ENCODE measurements around the gene DIP2A. TPM values are rescaled to one million over a fixed set of nuclear protein-coding genes. Genes with fewer than 3 reads are reported as not detected.
"Not testable (repeated sequence)": the region's sequence is repeated elsewhere in the genome, so short reads cannot be mapped to it uniquely, and the experiment has no call there.

DIP2A gene
- total RNA-seq, 1 donor from 2014 or later = 46.7 TPM

GRCh38 chr21:46483300-46484295, 24.9 kb downstream of the DIP2A start:
- DNase-seq (ENCODE audit: low read depth) = no peak

DNA sequence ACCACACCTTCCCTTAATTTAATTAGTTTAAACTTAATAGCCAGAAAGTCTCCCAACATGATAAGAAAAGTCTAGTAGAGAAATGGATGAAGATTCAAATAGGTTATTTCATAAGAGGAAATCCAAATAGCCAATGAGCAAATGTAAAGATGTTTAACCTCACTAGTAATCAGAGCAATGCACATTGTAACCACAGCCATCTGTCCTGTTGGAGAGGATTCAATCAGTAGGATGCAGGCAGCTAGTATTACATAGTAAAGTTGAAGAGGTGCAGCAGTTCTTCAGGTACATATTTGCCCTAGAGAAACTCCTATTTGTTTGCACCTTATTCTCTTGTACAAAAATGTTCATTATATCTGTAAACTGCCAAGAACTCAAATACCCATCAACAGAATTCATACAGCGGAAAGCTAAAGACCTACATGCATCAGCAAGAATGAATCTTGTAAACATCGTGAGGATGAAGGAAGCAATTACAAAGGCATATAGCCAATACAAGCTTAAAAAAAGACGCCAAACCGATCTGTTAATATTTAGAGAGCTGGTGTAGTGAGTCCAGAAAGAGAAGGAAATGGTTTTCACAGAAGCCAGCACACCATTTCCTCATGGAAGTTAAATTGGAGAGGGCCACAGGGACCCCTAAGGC, 27.9 kb downstream of the DIP2A start:
- DNase-seq (ENCODE audit: low read depth) = no peak

DNA sequence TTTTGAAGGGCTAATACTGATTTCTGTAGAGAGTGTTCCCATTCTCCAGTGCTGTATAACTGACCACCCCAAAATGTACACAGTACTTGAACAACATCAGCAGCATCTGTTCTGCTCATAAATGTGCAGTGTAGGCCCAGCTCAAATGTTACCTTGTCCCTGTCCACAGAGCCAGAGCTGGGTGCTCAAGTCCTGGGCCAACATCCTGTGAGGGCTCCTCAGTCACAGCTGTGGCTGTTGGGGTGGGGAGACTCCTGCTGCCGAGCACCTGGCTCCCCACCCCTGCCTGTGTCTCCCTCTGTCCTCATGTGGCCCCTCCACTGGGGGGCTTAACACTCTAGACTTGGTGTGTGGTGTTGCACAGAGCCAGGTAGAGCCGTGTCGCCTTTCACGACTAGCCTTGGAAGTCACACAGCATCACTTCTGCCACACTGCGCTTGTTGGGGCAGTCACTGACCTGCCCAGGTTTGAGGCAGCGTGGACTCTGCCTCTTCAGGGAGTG, 30.5 kb downstream of the DIP2A start:
- DNase-seq (ENCODE audit: low read depth) = no peak

DNA sequence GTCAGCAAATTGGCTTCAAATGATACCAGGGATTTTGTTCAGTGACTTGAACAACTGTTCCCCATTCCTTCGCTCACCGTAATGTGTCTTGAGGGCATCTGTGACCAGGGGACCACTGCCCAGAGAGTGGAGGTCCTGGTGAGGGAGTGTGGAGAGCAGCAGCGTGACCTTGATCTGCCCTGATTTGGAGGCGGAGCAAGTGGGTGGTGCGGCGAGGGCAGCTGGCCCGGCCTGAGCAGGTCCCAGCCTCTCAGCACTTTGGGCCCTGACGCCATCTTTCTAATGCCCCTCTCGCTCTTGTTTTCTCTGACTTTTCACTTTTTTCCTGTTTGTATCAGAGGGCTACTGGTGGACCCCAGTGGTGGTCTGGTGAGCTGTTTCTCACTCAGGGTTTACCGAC, 31.1 kb downstream of the DIP2A start:
- no peak for DNase-seq (ENCODE audit: low read depth)

DNA sequence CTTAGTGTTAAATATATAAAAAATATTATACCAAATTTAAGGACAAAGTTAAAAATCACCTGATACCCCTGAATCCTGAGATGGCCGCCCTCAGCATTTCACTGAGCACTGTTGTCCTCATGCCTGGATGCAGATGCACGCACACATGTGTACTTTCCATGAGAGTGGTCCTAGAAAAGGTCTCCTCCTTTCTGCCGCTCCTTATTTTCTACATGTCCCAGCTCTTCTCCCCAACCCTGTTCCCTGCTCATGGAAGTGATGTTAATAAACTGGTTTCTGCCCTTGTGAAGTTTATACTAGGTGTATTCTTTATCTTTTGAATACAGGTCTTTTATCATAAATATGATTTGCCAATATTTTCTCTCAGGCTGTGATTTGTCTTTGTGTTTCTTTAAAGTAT, 32.9 kb downstream of the DIP2A start:
- DNase-seq (ENCODE audit: low read depth) = no peak

GRCh38 chr21:46492851-46493250, 34.2 kb downstream of the DIP2A start:
- DNase-seq (ENCODE audit: low read depth) = no peak

GRCh38 chr21:46493828-46494227, 35.1 kb downstream of the DIP2A start:
- no peak for DNase-seq (ENCODE audit: low read depth)

- no peak for DNase-seq (ENCODE audit: low read depth)
Measured at GRCh38 chr21:46498335-46499050, 39.8 kb downstream of the DIP2A start.

DNA sequence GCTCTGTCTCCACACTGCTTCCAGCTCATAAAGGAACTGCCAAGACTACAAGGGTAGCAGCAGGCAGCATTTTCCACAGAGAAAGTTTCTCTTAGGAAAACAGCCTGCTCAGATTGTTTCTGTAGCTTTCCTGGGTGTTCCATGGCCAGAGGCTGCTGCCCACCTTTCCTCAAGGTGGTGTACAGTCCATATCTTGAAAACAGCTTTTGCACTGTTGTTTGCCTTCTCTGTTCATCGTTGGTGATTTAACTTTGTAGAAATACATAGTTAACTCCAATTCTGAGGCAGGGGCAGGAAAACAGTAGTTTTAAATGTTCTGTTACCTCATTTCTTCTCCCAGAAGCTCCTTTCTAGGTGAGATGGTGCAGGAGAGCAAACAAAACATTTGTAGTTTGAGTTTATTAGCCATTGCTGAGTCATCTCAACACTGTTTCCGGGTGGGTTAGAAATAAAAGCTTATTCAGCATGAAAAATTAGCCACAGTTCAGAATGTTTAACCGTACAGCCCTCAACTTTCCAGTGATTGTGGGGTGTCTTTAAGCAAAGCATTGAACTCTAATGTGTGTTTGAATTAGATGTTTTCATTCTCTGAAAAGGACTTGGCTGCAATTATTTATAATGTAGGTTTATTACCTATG, 41.7 kb downstream of the DIP2A start:
- peak; percentile 65 for DNase-seq (ENCODE audit: low read depth)

- no peak for DNase-seq (ENCODE audit: low read depth)
Measured at GRCh38 chr21:46503922-46504550, 45.3 kb downstream of the DIP2A start.

- no peak for DNase-seq (ENCODE audit: low read depth)
Measured at GRCh38 chr21:46504666-46505065, 46.0 kb downstream of the DIP2A start.

DNA sequence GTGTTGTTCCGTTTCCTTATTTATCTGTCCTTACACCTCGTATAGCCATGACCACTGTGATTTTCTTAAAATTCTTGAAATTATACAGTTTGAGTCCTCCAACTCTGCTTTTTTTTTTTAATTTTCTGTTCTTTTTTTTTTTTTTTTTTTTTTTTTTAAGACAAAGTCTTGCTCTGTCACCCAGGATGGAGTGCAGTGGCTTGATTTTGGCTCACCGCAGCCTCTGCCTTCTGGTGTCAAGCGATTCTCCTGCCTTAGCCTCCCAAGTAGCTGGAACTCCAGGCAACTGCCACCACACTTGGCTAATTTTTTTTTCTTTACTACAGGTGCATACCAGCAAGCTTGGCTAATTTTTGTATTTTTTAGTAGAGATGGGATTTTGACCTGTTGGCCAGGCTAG, 48.9 kb downstream of the DIP2A start:
- no peak for DNase-seq (ENCODE audit: low read depth)

- no peak for DNase-seq (ENCODE audit: low read depth)
Measured at GRCh38 chr21:46509741-46510502, 51.2 kb downstream of the DIP2A start.

DNA sequence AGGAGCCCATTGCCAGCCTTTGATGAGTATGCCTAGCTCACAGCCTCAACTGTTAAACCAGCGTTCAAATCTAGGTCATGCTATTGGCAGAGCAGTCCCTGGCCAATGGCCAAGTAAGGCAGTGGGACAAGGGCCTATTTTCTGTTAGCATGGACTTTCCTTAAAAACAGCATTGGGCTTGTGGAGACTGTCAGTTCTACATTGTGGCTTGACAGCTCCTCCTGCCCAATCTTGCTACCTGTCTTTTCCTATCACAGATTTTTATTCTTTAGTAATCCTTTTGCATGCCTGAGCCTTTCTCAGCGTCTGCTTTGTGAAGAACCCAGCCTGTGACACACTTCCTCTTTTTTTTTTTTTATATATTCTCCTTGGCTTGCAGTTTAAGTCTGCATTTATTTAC, 56.4 kb downstream of the DIP2A start:
- DNase-seq (ENCODE audit: low read depth) = no peak

GRCh38 chr21:46516068-46516467, 57.4 kb downstream of the DIP2A start:
- DNase-seq (ENCODE audit: low read depth) = no peak

GRCh38 chr21:46517361-46517760, 58.7 kb downstream of the DIP2A start:
- DNase-seq (ENCODE audit: low read depth) = peak; percentile 12

- no peak for DNase-seq (ENCODE audit: low read depth)
Measured at GRCh38 chr21:46518983-46519583, 60.4 kb downstream of the DIP2A start.

GRCh38 chr21:46527393-46527792, 68.7 kb downstream of the DIP2A start:
- DNase-seq (ENCODE audit: low read depth) = not testable (repeated sequence)

DNA sequence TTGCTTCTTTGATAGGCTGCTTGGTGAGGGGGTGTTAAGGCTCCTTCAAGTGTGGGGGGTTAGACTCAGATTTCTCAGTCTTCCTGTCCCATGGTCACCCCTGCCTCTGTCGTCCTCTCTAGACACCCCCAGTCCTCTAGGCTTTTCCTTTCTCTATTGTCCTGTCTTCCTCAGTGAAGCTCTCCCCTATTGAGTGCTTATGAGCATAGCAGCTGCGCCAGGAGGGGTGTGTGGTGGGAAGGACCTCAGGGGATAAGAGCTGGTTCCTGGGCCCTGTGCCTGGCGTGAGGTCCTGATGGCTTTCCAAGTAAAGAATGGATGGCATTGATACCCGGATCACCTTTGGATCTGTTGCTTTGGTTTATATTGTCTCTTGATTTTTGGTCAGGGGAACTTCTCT, 69.1 kb downstream of the DIP2A start:
- no peak for DNase-seq (ENCODE audit: low read depth)

DNA sequence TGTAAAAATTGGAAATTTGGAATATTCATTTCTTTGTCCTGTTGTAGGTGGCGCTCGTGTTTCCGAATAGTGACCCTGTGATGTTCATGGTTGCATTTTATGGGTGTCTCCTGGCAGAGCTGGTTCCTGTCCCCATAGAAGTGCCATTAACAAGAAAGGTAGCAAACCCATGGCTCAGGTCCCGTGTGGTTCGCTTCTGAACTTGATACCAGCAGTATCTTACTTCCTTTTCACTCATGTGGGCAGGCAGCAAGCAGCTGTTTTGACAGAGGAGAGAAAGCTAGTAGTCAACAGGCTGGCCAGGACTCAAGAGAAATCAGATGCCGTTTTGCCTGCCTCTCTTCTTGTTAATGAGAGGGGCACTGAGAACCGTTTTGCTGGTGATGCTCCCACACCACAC, 73.4 kb downstream of the DIP2A start:
- DNase-seq (ENCODE audit: low read depth) = no peak

All from renal cortical epithelial cell (primary cell).